B cell (primary cell): ENCODE measurements around the gene PRDM9.

Source experiments
- CTCF ChIP-seq: fragments of 200-600 bp; IDR thresholded peaks from one replicate; pipeline ENCODE4 v1.8.0; 2022; ENCODE audit warnings: antibody characterized with exemption, mild to moderate bottlenecking
- EZH2 ChIP-seq: IDR thresholded peaks from 2 replicates; pipeline ENCODE4 v1.6.1; 2012; ENCODE audit warnings: borderline replicate concordance, low read depth, mild to moderate bottlenecking, moderate library complexity, low read length; ENCODE audit not compliant: insufficient read depth, poor library complexity, severe bottlenecking

GRCh38 chr5:23461576-23461975, 45.8 kb upstream of the PRDM9 start:
- TF ChIP-seq CTCF: no peak
- no peak for TF ChIP-seq EZH2
